CD1c-positive myeloid dendritic cell (primary cell): ENCODE data around the gene LTBP1.
A peak's percentile ranks its signal among the peaks of the same experiment; 100 is the strongest.

Experiments
- DNase-seq: peaks from one replicate; pipeline ENCODE4 v3.0.0-alpha.2; 2016; ENCODE audit errors: extremely low spot score

Gene LTBP1

GRCh38 chr2:33313039-33313438, 366.3 kb downstream of the LTBP1 start:
- DNase-seq = no peak

- no peak for DNase-seq
Measured at GRCh38 chr2:33314541-33314940, 367.8 kb downstream of the LTBP1 start.

DNA sequence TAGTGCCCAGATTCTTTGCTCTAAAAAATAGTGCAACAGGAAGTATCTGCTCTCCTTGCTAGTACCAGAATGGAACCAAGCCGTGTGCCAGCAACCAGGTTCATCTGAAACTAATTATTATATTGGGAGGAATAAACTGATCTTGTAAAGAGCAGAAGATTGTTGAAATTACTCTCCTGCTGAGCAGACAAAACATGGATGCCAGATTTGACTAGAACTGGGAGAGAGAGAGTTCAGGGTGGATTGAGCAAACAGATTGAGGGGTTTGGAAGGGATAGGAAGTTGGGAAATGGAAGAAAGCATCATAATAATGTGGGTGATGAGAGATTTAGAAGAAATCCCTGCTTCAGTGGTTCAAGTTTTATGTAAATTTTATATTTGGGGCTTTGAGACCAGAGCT, 369.6 kb downstream of the LTBP1 start:
- DNase-seq = no peak

GRCh38 chr2:33317369-33318007, 370.7 kb downstream of the LTBP1 start:
- no peak for DNase-seq

DNA sequence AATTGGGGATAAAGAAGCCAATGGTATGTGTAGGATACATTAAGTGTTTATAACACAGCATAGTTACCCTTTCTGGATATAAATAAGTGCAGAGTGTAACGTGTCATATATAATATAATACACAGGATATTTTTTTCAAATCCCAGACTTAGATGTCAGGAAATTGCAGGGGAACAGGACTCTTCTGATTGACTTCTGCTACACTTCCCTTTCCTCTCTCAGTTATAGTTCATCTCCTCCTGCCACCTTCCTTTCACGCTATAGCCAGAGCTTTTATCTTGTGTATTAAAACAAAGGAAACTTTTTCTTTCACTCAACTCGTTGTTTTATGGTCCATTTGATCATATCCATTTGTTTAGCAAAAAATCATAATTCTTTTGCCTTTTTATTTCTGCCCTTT, 371.7 kb downstream of the LTBP1 start:
- DNase-seq = no peak

- no peak for DNase-seq
Measured at GRCh38 chr2:33320573-33320972, 373.8 kb downstream of the LTBP1 start.

DNA sequence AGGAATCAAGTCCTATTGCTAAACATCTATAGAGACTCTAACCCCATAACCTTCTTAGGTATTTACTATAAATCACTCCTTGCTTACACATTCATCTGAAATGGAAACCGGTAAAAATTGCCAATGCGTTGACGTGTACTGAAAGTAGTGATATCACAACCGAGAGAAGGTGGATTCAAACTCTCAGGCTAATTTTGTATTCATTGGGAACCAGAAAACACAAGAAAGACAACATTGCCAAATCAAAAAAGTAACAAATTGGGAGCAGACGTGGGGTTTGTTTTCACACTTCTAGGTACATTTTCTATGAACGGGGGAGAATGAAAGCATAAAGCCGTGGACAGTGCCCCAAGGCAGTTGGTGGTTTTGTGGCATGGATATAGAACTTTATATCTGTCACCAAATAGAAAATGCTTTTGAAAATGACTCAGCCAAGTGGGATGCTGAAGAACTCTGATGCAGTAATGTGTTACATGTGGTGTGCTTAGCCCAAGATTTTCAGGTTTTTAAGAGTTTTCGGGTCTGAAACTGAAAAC, 374.6 kb downstream of the LTBP1 start:
- no peak for DNase-seq

- no peak for DNase-seq
Measured at GRCh38 chr2:33321876-33322483, 375.2 kb downstream of the LTBP1 start.

DNA sequence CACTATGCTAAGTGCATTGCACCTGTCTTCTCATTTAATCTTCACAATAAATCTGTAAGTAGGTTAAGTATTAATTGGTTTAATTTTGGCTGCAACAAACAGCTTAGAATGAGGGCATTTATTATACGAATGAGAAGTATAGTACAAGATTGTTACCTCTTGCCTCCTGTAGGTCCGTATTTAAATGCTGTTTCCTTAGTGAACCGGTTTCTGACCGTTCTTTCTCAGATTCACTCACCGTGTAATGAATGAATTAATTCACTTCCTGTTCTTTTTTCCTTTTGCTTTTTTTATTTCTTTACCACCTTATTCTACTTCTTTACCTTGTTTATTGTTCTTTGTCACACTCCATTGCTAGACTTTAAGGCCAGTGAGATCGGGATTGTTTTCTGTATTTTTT, 375.9 kb downstream of the LTBP1 start:
- no peak for DNase-seq

GRCh38 chr2:33323957-33324356, 377.2 kb downstream of the LTBP1 start:
- no peak for DNase-seq

DNA sequence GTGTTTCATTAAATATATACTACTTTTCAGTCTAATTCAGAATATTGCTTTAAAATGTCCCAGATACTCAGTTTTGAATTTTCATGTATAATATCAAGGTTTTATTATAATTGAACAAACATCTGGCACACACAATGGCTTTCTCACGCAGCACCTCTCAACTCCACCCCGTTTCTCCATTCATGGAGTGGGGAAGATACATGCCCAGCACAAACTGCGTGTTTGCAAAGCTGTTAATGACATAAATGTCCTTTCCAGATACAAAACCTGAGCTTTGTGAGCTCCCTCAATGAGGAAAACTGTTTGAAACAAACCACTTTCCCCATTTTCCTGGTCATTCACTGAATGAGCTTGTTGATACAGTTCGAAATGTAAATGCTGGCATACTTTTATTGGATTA, 379.3 kb downstream of the LTBP1 start:
- no peak for DNase-seq

- no peak for DNase-seq
Measured at GRCh38 chr2:33333433-33333832, 386.7 kb downstream of the LTBP1 start.

DNA sequence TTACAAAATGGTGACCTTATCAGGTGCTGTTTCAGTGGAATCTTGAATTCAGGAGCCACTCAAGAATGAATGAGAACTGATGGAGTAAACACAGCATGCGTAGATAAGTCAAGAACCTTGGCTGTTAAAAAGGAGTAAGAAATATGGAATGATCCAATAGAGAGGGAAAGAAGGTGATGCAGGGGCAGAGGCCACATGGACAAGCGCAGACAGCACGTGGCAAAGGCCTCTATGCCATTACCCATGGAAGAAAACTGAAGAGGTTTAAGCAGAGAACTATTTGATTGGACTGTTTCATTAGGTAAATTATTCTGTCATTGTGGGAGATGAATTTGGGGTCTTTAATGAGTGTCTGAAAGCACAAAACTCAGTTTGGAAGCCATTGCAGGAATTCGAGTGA, 387.3 kb downstream of the LTBP1 start:
- no peak for DNase-seq

DNA sequence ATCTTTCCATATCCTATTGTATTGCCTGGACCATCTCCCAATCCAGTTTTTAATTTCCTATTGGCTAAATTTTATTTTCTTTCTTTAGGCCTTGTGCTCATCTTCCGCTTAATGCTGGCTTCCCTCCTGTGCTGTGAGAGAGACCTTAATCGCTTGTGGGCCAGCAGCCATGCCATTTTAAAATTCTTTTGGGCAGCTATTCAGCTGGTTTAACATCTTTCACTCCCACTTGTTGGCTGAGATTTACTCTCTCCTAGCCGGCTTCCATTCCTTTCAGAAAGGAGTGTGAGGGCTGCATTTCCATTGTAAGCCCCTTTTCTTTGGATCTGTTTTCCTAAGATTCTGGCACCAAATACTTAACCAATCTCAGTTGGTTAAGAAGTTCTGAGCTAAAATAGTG, 388.8 kb downstream of the LTBP1 start:
- DNase-seq = no peak

DNA sequence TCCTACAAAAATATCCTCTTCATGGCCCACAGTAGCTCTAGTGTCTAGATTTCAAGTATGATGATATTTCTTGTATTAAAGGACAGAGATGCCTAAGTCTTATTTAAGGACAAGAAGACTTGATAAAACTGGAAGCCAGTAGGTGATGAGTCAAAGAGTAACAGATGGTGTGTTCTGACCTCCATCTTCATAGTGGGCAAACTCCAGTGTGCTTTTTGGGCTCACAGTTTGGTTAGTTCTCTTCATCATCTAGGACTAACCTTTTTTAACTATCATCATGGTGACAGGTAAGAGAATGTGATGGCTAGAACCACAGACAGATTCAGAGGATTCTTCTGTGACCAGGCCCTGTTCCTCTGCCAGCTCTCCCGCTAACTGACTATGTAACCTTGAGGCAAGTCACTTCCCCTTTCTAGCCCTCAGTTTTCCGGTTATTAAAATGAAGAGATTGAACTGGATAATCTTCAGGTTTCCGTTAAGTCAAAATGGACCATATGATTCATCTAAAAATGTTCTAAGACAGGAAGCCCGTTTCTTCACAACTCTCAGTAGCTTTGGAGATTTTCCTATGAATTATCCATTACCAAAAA, 389.4 kb downstream of the LTBP1 start:
- peak; percentile 37 for DNase-seq

GRCh38 chr2:33337385-33337960, 390.7 kb downstream of the LTBP1 start:
- DNase-seq = no peak

DNA sequence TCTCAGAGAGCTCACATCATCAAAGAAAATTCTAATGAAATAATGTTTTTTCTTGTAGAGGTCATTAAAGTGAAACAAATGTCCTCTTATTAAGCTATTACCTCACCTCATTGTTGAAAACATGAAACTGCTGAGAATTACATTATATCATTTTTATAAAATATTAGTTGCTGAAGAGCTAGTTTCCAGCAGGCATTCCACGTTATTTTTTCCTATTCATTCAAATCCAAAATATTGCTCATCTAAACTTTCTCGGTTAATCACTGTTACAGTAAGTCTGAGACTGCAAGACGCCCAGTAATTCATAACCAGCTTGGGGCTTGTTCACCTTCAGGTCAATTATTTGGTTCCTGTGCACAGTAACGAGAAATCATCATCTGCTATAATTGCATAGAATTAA, 391.2 kb downstream of the LTBP1 start:
- DNase-seq = no peak

- no peak for DNase-seq
Measured at GRCh38 chr2:33339269-33339668, 392.5 kb downstream of the LTBP1 start.

DNA sequence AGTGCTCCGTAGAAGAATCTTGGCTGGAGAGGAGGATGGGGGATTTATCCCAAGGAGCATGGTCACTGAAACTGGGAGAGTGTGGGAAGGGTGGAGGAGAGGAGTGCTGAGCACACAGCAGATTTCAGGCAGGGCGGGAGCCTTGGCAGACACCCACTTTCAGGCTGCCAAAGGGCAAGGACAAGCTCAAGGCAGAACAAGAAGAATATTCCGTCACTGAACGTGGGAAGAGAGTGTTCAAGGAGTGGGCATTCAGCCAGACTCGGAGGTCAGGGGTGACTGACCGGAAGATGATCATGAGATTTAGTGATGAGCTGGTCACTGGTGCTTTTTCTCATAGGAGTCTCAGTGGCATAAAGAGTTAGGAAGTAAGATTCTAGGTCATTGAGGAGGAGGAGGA, 393.5 kb downstream of the LTBP1 start:
- no peak for DNase-seq

GRCh38 chr2:33342171-33342570, 395.4 kb downstream of the LTBP1 start:
- DNase-seq = no peak

DNA sequence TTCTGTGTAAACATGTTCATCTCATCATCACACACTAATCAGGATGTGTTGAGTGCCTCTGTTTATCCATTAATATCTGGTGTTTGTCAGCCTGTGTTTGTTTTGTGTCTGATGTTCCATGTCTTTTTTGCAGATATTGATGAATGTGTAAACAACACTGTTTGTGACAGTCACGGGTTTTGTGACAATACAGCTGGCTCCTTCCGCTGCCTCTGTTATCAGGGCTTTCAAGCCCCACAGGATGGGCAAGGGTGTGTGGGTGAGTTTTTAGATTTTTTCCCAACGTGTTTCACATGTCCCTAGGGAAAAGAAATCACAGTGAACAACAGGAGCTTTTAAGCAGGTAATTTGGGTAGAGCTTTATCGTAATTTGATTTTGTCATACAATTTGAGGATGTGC, 396.0 kb downstream of the LTBP1 start:
- DNase-seq = no peak

DNA sequence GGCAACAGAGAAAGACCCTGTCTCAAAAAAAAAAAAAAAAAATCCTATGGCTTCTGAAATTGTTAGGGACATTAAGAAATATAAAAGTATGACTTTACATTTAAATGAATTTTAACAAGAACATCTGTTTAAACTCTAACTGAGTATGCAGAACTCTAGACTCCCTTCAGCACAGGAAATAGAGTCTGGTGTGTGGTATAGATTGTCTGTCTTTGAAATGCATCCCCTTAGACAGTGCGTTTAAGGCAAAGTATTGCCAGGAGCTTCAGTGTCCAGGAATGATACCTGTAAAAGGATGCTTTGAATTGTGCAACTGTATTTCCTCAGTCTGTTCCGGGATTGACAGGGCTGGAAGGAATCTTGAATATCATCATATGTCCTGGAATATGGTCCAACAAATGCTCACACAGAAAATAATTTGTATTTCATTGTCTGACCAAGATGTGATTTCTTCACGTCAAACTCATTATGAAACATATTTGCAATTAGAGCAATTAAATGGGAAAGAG, 396.7 kb downstream of the LTBP1 start:
- DNase-seq = no peak

GRCh38 chr2:33344230-33344629, 397.5 kb downstream of the LTBP1 start:
- DNase-seq = no peak
